Kidney (tissue), 14 donors: Measurements from ENCODE around the gene TACC3. TPM values are rescaled to one million over a fixed set of nuclear protein-coding genes. Genes with fewer than 3 reads are reported as not detected.

ENCODE experiments used
- DNase-seq, 5 donors: peaks; one replicate each; pipeline ENCODE4 v3.0.0-alpha.2; 2013 to 2020
- FAIRE-seq: peaks from 2 replicates; lab custom pipeline; 2012; peaks lifted over from hg19 to GRCh38; lab: Jason Lieb, UNC
- H3K27ac ChIP-seq, 2 donors: one replicate each; pipeline ENCODE4 v1.7.0; 2013; ENCODE audit warnings: low read depth in 2 of 2, low read length in 2 of 2, inconsistent platforms in 1 of 2
- H3K27me3 ChIP-seq: one replicate; pipeline ENCODE4 v1.7.1; 2013; ENCODE audit warnings: low read length, inconsistent platforms; ENCODE audit not compliant: control insufficient read depth, insufficient read depth
- H3K36me3 ChIP-seq, 3 donors: one replicate each; pipeline versions ENCODE4 v1.7.0 to v1.7.1; 2013; ENCODE audit warnings: low read length in 3 of 3, control low read depth in 1 of 3, inconsistent platforms in 1 of 3; ENCODE audit not compliant: insufficient read depth in 3 of 3, control insufficient read depth in 2 of 3
- H3K4me1 ChIP-seq, 3 donors: one replicate each; pipeline versions ENCODE4 v1.7.0 to v1.7.1; 2013; ENCODE audit warnings: low read length in 3 of 3, inconsistent platforms in 1 of 3, low read depth in 1 of 3; ENCODE audit not compliant: control insufficient read depth in 2 of 3, insufficient read depth in 2 of 3
- H3K4me3 ChIP-seq, 3 donors: one replicate each; pipeline versions ENCODE4 v1.7.0 to v1.8.1; 2013; ENCODE audit warnings: low read length in 3 of 3, control low read depth in 1 of 3, inconsistent platforms in 1 of 3
- H3K9ac ChIP-seq, 3 donors: one replicate each; pipeline versions ENCODE4 v1.7.0 to v1.7.1; 2013; ENCODE audit warnings: low read length in 3 of 3, control low read depth in 1 of 3, inconsistent platforms in 1 of 3
- H3K9me3 ChIP-seq, 3 donors: one replicate each; pipeline versions ENCODE4 v1.7.0 to v1.7.1; 2013; ENCODE audit warnings: low read length in 3 of 3, control low read depth in 1 of 3, inconsistent platforms in 1 of 3; ENCODE audit not compliant: control insufficient read depth in 2 of 3, insufficient read depth in 1 of 3
- intact Hi-C: fragments of 100-400 bp; cut with DNase I; formaldehyde crosslinking; loops from one replicate; pipeline ENCODE4 v1.11.1; 2022
- polyA plus RNA-seq: library from polyadenylated mRNA; stranded (reverse); fragments of 350-450 nt; fragmentation: Illumina TruSeq; extraction: RNeasy Lipid Tissue Mini Kit (QIAGEN cat#74804); gene quantifications from one replicate; pipeline ENCODE4 v1.2.3, GENCODE V29; 2014; ENCODE audit warnings: low read depth, low replicate concordance; ENCODE audit not compliant: insufficient read depth
- total RNA-seq: library from RNA; stranded (reverse); fragmentation: NEBNext Ultra II Directional; extraction: Animal tissue kit (Norgen Biotek cat#: 25700); gene quantifications from one replicate; pipeline ENCODE4 v1.2.1, GENCODE V29; 2021
- TF ChIP-seq, protein P1 (sequence below): IDR thresholded peaks from 3 replicates; pipeline ENCODE4 v1.5.1; 2012; ENCODE audit warnings: mild to moderate bottlenecking, moderate library complexity, borderline replicate concordance; ENCODE audit not compliant: insufficient read depth; ENCODE audit errors: extremely low read depth
- donor health status: control.
- donor health status: control.
- donor health status: control.
- donor health status: control.
- donor health status: control.
- donor health status: DM: yes; HTN: yes; CAD: no.
- donor health status: Normal renal cell carcinoma (clear cell type).

Gene TACC3
- total and polyA plus RNA-seq, 2 donors from 2014 or later: 4.9 to 12.2 TPM

DNA sequence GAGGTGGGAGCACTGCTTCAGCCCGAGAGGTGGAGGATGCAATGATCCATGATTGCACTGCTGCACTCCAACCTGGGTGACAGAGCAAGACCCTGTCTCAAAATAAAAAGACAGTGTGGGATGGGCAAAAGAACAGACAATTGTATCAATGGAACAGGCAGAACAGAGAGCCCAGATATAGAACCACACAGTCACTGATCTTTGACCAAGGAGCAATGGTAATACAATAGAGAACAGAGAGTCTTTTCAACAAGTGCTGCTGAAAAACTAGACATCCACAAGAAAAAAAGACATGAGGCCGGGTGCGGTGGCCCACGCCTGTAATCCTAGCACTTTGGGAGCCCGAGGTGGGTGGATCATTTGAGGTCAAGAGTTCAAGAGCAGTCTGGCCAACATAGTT, 43.1 kb upstream of the TACC3 start:
- TF ChIP-seq, protein P1, sequence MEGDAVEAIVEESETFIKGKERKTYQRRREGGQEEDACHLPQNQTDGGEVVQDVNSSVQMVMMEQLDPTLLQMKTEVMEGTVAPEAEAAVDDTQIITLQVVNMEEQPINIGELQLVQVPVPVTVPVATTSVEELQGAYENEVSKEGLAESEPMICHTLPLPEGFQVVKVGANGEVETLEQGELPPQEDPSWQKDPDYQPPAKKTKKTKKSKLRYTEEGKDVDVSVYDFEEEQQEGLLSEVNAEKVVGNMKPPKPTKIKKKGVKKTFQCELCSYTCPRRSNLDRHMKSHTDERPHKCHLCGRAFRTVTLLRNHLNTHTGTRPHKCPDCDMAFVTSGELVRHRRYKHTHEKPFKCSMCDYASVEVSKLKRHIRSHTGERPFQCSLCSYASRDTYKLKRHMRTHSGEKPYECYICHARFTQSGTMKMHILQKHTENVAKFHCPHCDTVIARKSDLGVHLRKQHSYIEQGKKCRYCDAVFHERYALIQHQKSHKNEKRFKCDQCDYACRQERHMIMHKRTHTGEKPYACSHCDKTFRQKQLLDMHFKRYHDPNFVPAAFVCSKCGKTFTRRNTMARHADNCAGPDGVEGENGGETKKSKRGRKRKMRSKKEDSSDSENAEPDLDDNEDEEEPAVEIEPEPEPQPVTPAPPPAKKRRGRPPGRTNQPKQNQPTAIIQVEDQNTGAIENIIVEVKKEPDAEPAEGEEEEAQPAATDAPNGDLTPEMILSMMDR: no peak
- FAIRE-seq (no peak), DNase-seq (no peak)
- peaks cover 0 to 2% (median 0%) of the 10 kb centered on the region in 3 donors for H3K4me1 ChIP-seq
- no peaks in the 10 kb centered on the region for H3K36me3 ChIP-seq
- no peak overlapping the region for H3K4me3 ChIP-seq
- intact Hi-C loops: no loop called here
- H3K27ac ChIP-seq: no peak overlapping the region
- no peak overlapping the region for H3K9ac ChIP-seq
- no peaks in the 10 kb centered on the region for H3K9me3 ChIP-seq
- no peaks in the 10 kb centered on the region for H3K27me3 ChIP-seq

DNA sequence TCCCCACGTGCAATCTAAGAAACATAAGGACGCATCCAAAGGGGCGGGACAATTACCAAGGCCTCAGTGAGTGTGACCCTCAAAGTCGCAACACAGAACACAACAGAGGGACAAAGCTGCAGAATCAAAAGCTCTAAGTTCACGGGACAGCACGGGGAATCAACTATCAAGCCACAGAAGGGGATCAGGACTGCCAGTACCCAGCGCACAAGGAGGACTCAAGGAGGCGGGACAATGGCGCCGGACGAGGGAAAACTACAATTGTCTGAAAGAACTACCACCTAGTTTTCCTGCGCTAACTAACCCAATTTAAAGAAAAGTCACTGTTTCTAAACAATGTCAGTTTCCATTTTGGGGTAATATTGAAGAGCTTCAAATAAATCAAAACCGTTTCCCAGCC, 38.5 kb upstream of the TACC3 start:
- H3K4me3 ChIP-seq: peak overlapping the region; percentile 47 to 59 (median 57)
- H3K27me3 ChIP-seq: no peaks in the 10 kb centered on the region
- no peak overlapping the region for H3K9ac ChIP-seq
- no peak for DNase-seq
- peaks cover 3 to 8% (median 4%) of the 10 kb centered on the region in 3 donors for H3K4me1 ChIP-seq
- no peaks in the 10 kb centered on the region for H3K36me3 ChIP-seq
- FAIRE-seq: no peak
- intact Hi-C loops: no loop called here
- no peak overlapping the region for H3K27ac ChIP-seq
- H3K9me3 ChIP-seq: no peaks in the 10 kb centered on the region
- TF ChIP-seq, protein P1: no peak

DNA sequence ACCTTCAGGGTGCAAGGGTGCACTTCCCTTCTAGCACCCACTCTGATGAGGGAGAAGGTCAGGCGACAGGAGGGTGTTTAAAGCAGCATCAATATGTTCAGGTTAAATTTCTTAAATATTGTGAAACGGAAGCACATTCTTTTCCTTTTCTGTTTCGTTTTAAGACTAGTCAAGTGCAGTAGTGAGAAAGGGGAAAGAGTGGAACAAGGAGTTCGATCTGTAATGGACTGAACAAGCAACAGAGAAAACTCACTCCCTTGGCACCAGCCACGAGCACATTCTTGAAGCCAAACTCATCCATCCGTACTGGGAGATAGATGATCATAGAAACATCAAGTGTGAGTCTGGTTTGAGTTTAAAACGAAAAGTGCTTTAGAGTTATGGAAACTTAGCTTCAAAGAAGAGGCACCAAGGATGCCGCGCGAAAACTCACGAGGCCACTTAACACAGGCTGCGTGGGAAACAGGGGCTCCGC, 38.0 kb upstream of the TACC3 start:
- Histone ChIP-seq H3K36me3 (no peaks in the 10 kb centered on the region), H3K27ac (peak overlapping the region in 1 of 2 donors; percentile 47), H3K9me3 (no peaks in the 10 kb centered on the region), H3K4me3 (peak overlapping the region; percentile 47 to 59 (median 57)), H3K9ac (peak overlapping the region in 1 of 3 donors; percentile 32), H3K4me1 (peaks cover 3 to 8% (median 4%) of the 10 kb centered on the region in 3 donors), H3K27me3 (no peaks in the 10 kb centered on the region)
- FAIRE-seq: no peak
- DNase-seq: peak in 2 of 5 donors; percentile 39 to 46
- intact Hi-C loops: no loop called here
- TF ChIP-seq, protein P1: no peak
